AG09319 (cell line): ENCODE measurements around the gene RPH3AL.

Source experiments
- DNase-seq: peaks from one replicate; pipeline ENCODE4 v3.0.0-alpha.2; 2010; ENCODE audit warnings: low read depth; ENCODE audit errors: extremely low read depth
- CTCF ChIP-seq: IDR thresholded peaks from 2 replicates; pipeline ENCODE4 v1.5.1; 2011; ENCODE audit warnings: low read depth, mild to moderate bottlenecking, inconsistent platforms, low read length, moderate library complexity

RPH3AL gene

DNA sequence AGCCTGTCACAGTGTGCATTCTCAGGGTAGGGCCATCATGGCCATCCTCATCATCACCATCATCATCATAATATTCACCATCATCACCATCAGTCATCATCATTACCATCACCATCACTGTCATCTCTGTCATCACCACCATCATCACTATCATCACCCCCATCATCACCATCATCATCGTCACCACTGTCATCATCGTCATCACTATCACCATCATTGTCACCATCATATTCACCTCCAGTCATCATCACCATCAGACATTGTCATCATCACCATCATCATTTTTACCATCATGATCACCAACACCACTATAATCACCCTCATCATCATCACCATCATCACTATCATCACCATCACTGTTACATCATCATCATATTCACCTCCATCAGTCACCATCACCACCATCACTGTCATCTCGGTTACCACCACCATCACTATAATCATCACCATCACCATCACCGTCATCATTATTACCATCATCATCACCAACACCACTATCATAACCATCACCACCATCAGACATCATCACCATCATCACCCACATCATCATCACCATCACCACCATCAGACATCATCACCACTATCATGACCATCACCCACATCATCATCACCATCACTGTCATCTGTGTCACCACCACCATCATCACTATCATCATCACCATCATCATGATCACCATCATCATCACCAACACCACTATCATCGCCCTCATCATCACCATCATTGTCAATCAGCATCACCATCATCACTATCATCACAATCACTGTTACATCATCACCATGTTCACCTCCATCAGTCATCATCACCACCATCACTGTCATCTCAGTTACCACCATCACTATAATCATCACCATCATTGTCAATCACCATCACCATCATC, 8.5 kb downstream of the RPH3AL start:
- no peak for TF ChIP-seq CTCF
- DNase-seq: no peak

DNA sequence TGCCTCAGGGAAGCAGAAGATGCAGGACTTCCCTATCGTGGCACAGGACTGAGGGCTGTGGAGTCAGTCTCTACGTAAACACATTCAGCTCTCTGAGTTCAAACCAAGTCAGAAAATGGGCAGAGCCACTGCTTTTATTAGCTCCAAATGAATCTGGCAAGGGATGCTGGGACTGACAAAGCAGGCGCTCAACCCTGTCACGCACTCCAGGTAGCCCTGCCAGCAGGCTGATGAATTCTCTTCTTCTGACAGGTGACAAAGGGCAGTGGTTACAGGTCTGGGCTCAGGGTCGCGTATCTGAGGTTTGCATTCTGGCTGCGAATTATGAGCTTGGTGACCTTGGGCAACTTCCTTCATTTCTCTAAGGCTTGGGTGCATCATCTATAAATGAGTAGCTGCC, 9.4 kb downstream of the RPH3AL start:
- TF ChIP-seq CTCF: no peak
- no peak for DNase-seq

DNA sequence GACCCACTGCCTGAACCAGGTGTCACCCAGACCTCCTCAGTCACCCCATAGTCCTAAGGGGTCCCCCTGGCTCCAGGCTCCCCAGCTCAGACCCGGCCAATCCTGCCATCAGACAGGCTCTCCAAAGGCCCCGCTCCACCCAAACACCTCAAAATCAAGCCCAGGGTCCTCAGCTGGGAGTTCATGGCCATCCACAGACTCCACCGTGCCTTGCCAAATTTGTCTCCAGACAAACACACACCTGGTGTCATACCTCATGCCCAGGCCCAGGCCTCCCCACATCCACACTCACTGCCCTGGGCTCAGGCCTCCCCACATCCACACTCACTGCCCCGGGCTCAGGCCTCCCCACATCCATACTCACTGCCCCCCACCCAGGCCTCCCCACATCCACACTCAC, 12.5 kb downstream of the RPH3AL start:
- DNase-seq: no peak
- TF ChIP-seq CTCF: no peak

DNA sequence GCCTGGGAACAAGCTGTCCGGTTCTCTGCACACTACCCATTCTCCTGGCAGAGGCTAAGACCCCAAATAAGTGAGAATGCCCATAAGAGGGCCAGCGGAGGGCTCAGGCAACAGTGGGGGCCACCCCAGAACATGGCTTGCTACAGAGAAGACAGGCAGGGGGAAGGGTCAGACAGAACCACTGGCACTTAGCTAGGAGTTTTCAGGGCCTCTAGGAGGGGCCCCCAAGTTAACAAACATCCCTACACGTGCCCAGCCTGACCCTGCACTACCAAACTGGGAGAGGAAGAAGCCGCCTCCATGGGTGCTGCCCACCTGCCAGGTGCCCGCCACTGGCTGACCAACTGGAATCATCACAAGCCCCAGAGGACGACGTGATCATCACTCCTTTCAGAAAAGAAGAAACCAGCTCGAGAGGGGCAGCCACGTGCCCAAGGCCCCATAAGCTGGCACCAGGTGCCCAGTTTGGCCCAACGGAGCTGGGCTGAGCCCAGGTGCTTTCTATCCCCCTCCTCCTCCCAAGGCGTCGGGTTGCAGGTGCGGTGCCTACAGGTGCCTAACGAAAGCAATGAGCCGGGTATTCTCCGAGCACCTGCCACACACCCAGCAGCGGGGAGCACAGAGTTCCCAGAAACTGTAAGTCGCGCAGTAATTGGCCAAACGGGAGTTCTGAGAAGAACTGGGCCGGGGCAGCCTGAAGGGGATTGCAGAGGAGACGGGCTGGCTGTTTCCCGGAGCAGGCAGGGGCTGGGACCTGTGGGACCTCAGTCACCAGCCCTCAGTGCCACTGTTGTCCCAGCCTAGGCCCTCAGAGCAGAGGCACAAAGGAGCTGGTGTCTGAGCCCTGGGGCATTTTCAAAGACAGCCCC, 13.2 kb downstream of the RPH3AL start:
- DNase-seq: no peak
- no peak for TF ChIP-seq CTCF

DNA sequence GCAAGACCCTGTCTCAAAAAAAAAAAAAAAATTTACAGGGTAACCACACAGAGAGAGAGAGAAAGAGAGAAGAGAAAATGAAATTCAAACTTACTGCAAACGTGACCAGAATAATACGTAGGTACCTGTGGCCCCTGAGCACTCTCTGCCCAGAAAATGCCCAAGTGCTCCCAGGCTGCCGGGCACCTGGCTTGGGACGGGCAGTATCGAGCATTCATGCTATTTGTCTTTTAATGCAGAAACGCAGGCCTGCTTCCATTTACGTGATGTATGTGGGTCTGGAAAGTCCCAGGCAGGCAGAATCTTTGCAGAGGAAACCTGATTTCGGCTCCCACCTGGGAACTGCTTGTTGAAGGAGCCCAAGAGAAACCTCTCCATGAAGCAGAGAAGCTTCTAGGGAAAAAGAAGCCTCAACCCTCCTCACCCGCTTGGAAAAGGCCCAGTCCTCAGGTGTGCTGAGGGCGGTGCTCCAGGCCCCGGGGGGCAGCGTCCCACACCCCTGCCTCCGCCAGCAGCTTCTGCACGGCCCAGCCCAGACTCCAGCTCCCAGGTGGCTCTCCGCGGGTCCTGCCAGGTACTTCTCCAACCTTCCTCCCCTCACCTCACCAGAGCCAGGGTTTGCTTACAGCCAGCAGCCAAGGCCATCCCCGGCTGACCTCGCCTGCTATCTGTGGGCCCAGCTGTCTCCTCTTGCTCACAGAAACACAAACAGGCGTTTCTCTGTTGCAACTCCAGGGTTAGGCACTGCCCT, 14.0 kb downstream of the RPH3AL start:
- TF ChIP-seq CTCF: no peak
- no peak for DNase-seq

- TF ChIP-seq CTCF: no peak
- DNase-seq: no peak
Measured at GRCh38 chr17:337866-338265, 14.7 kb downstream of the RPH3AL start.
